22Rv1 (cell line): ENCODE data around the gene PTPN3.

Source experiments
- CTCF ChIP-seq: fragments of 450-650 bp; IDR thresholded peaks from 2 replicates; pipeline ENCODE4 v1.5.1; 2017; ENCODE audit warnings: mild to moderate bottlenecking
- ZFX ChIP-seq: fragments of 450-650 bp; IDR thresholded peaks from 2 replicates; pipeline ENCODE4 v1.6.1; 2017; ENCODE audit warnings: antibody characterized with exemption, borderline replicate concordance

GRCh38 chr9:109383356-109383755 lies 114.8 kb downstream of the PTPN3 start:
- TF ChIP-seq CTCF (no peak), ZFX (no peak)
